ENCODE data around the gene METTL6.

The METTL6 gene

GRCh38 chr3:15364078-15364477, 63.3 kb downstream of the METTL6 start:
- peak; percentile 12 for DNase-seq (ENCODE audit: low read depth)

- peak; percentile 83 for DNase-seq (ENCODE audit: low read depth)
These were observed 65.7 kb downstream of the METTL6 start for GRCh38 chr3:15361494-15362214.

- peak; percentile 81 for DNase-seq (ENCODE audit: low read depth)
These were observed 66.4 kb downstream of the METTL6 start for GRCh38 chr3:15360788-15361493.

Measured in iris pigment epithelial cell (primary cell).